DOHH2 (cell line): ENCODE data around the gene MALRD1.

Experiments used
- H3F3A ChIP-seq: fragments of 200-600 bp; sonication (generic), shearing (Covaris generic); 2 replicates; pipeline ENCODE4 v1.6.0; 2016; ENCODE audit warnings: antibody characterized with exemption, mild to moderate bottlenecking; ENCODE audit not compliant: control insufficient read depth, insufficient read depth
- H3K27ac ChIP-seq: fragments of 200-600 bp; sonication (generic); 2 replicates; pipeline ENCODE4 v1.5.1; 2014; ENCODE audit warnings: low read depth, mild to moderate bottlenecking, low read length, moderate library complexity
- H3K27me3 ChIP-seq: fragments of 200-600 bp; sonication (generic); 2 replicates; pipeline ENCODE4 v1.6.1; 2014; ENCODE audit warnings: mild to moderate bottlenecking, low read length, mixed read lengths; ENCODE audit not compliant: control insufficient read depth
- H3K36me3 ChIP-seq: fragments of 200-600 bp; sonication (generic); 2 replicates; pipeline ENCODE4 v1.6.1; 2014; ENCODE audit warnings: mild to moderate bottlenecking, low read length, moderate library complexity, mixed read lengths; ENCODE audit not compliant: control insufficient read depth
- H3K4me1 ChIP-seq: fragments of 200-600 bp; sonication (generic); 2 replicates; pipeline ENCODE4 v1.6.1; 2014; ENCODE audit warnings: mild to moderate bottlenecking, low read length, mixed read lengths; ENCODE audit not compliant: control insufficient read depth
- H3K4me2 ChIP-seq: fragments of 200-600 bp; sonication (generic); 2 replicates; pipeline ENCODE4 v1.6.0; 2014; ENCODE audit warnings: mild to moderate bottlenecking, low read length, moderate library complexity
- H3K4me3 ChIP-seq: fragments of 200-600 bp; sonication (generic); 2 replicates; pipeline ENCODE4 v1.5.1; 2014; ENCODE audit warnings: mild to moderate bottlenecking, low read length, mixed read lengths
- H3K79me2 ChIP-seq: fragments of 200-600 bp; sonication (generic); 2 replicates; pipeline ENCODE4 v1.6.1; 2014; ENCODE audit warnings: mild to moderate bottlenecking, low read length, mixed read lengths; ENCODE audit not compliant: control insufficient read depth
- H3K9me2 ChIP-seq: fragments of 200-600 bp; sonication (generic); replicated peaks from 2 replicates; pipeline ENCODE4 v1.6.1; 2014; ENCODE audit warnings: mild to moderate bottlenecking, low read length, mixed read lengths; ENCODE audit not compliant: control insufficient read depth
- H3K9me3 ChIP-seq: fragments of 200-600 bp; sonication (generic); 2 replicates; pipeline ENCODE4 v1.6.1; 2014; ENCODE audit warnings: antibody characterized with exemption, low read length, mixed read lengths; ENCODE audit not compliant: control insufficient read depth, insufficient read depth
- H4K20me1 ChIP-seq: fragments of 200-600 bp; sonication (generic); 2 replicates; pipeline ENCODE4 v1.6.0; 2014; ENCODE audit warnings: low read depth, mild to moderate bottlenecking, antibody characterized with exemption, low read length, moderate library complexity; ENCODE audit not compliant: control insufficient read depth, insufficient read depth
- EZH2phosphoT487 ChIP-seq: fragments of 200-600 bp; sonication (generic); IDR thresholded peaks from 2 replicates; pipeline ENCODE4 v1.6.1; 2017; ENCODE audit warnings: borderline replicate concordance, mild to moderate bottlenecking, antibody characterized with exemption, low read length, moderate library complexity, mixed read lengths
- TF ChIP-seq, protein P1 (sequence below): fragments of 200-600 bp; sonication (generic); IDR thresholded peaks from one replicate; pipeline ENCODE4 v1.5.1; 2014; ENCODE audit warnings: antibody characterized with exemption, mild to moderate bottlenecking, low read depth, low read length; ENCODE audit not compliant: poor library complexity, severe bottlenecking

Gene MALRD1

DNA sequence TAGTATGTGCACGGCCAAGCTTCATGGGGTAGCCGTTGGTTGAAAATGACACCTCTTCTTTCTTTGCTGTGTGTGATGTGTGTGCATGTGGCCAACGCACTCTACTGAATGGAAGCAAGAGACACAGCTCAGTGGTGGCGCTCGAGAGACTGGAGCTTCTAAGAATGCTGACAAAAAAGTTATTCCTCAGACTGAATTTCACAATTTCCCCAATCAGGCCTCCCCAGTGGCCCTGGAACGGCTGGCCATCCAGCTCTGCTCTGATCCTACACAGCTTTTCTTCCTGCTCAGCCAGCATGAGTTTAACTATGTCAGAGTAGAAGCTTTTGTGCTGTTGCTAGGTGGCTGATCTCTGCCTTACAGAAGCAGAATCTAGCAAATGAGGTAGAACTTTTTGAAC lies 581.0 kb downstream of the MALRD1 start:
- no peaks in the 10 kb centered on the region for H3K27me3 ChIP-seq
- H3F3A ChIP-seq, result no peaks in the 10 kb centered on the region
- peaks cover 5% of the 10 kb centered on the region; the same call in 1 of the 2 replicates for H3K9me3 ChIP-seq
- no peak overlapping the region for H3K27ac ChIP-seq
- no peaks in the 10 kb centered on the region for H4K20me1 ChIP-seq
- H3K9me2 ChIP-seq, result no peaks in the 10 kb centered on the region
- H3K4me2 ChIP-seq, result no peak overlapping the region
- H3K79me2 ChIP-seq, result no peaks in the 10 kb centered on the region
- TF ChIP-seq EZH2phosphoT487, result no peak
- TF ChIP-seq, protein P1, sequence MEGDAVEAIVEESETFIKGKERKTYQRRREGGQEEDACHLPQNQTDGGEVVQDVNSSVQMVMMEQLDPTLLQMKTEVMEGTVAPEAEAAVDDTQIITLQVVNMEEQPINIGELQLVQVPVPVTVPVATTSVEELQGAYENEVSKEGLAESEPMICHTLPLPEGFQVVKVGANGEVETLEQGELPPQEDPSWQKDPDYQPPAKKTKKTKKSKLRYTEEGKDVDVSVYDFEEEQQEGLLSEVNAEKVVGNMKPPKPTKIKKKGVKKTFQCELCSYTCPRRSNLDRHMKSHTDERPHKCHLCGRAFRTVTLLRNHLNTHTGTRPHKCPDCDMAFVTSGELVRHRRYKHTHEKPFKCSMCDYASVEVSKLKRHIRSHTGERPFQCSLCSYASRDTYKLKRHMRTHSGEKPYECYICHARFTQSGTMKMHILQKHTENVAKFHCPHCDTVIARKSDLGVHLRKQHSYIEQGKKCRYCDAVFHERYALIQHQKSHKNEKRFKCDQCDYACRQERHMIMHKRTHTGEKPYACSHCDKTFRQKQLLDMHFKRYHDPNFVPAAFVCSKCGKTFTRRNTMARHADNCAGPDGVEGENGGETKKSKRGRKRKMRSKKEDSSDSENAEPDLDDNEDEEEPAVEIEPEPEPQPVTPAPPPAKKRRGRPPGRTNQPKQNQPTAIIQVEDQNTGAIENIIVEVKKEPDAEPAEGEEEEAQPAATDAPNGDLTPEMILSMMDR, result no peak
- no peak overlapping the region for H3K4me3 ChIP-seq
- H3K4me1 ChIP-seq, result no peaks in the 10 kb centered on the region
- H3K36me3 ChIP-seq, result no peaks in the 10 kb centered on the region

DNA sequence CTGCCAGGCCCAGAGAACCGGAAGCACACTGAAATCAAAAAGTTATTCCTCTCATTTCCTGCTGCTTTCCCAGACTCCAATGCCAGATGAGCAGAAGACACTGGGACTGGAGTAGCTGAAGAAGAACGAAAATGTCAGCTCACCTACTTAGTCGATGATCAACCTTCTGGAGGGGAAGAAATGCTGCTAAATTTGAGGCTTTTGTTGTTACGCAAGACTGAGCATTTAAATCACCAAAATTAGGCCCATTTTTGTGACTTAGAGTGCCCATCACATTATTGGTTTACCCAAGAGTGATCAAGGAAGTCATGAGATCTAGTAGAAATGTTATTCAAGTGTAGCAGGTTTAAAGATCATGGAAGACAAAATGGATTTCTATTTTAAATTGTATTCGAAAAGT lies 585.6 kb downstream of the MALRD1 start:
- no peak overlapping the region for H3K4me3 ChIP-seq
- no peaks in the 10 kb centered on the region for H4K20me1 ChIP-seq
- H3K4me1 ChIP-seq, result no peaks in the 10 kb centered on the region
- no peak overlapping the region for H3K4me2 ChIP-seq
- H3K9me3 ChIP-seq, result peaks cover 5% of the 10 kb centered on the region; the same call in 1 of the 2 replicates
- TF ChIP-seq, protein P1, result no peak
- no peak for TF ChIP-seq EZH2phosphoT487
- no peak overlapping the region for H3K27ac ChIP-seq
- H3K36me3 ChIP-seq, result no peaks in the 10 kb centered on the region
- no peaks in the 10 kb centered on the region for H3K27me3 ChIP-seq
- H3F3A ChIP-seq, result no peaks in the 10 kb centered on the region
- H3K79me2 ChIP-seq, result no peaks in the 10 kb centered on the region
- H3K9me2 ChIP-seq, result no peaks in the 10 kb centered on the region

DNA sequence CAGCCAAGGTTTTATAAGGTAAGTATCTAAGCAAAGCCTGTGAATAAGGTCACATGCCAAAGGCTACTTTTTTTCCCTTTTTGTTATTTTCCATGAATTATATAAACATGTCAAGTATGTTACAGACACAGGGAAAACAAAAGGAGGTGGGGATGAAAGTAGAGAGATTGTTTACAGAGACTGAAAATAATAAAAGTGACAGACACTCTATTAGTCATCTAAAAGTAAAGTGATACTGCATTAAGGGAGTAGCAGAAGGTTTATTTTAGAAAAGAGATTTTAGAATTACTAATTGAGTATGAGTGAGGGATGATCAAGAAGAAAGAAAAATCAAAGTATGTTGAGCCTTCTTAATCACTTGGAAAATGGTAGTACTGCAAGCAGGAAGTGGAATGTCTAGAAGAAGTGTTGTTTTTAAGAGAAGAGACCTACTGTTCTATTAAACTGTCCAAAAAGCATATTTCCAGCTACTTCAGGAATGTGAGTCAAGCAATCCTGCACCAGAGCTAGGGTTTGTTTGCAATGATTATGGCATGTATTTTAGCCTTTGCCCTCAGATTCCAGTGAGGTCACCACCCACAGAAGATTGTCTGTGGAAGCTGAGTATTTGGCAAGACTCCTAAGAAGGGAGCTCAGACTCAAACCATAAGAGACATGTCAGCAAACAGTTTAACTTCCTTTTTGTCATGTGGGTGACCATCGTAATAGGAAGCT lies 589.7 kb downstream of the MALRD1 start:
- no peaks in the 10 kb centered on the region for H3K36me3 ChIP-seq
- H3K9me3 ChIP-seq, result peaks cover 5% of the 10 kb centered on the region; the same call in 1 of the 2 replicates
- H3K4me3 ChIP-seq, result no peak overlapping the region
- H3K4me1 ChIP-seq, result no peaks in the 10 kb centered on the region
- no peak for TF ChIP-seq EZH2phosphoT487
- TF ChIP-seq, protein P1, result no peak
- H3F3A ChIP-seq, result no peaks in the 10 kb centered on the region
- H3K27ac ChIP-seq, result no peak overlapping the region
- 0 out of 2 replicates have a peak overlapping the region, but pooled peaks have one; percentile 19 for H3K4me2 ChIP-seq
- no peaks in the 10 kb centered on the region for H3K79me2 ChIP-seq
- no peaks in the 10 kb centered on the region for H4K20me1 ChIP-seq
- H3K27me3 ChIP-seq, result no peaks in the 10 kb centered on the region
- no peaks in the 10 kb centered on the region for H3K9me2 ChIP-seq
